Stomach (tissue), 9 donors: ENCODE data around the gene IQCN. TPM values are rescaled to one million over a fixed set of nuclear protein-coding genes. Genes with fewer than 3 reads are reported as not detected.

Source experiments
- DNase-seq, 2 donors: peaks; one replicate each; pipeline versions ENCODE4 v3.0.0 to v3.0.0-alpha.2; 2013 to 2019
- H3K27ac ChIP-seq, 5 donors: fragments of 200-600 bp in 4 of 5; sonication (generic) in 4 of 5; one replicate each; pipeline ENCODE4 v1.5.1; 2013 to 2019; ENCODE audit warnings: mild to moderate bottlenecking in 1 of 5, moderate library complexity in 1 of 5
- H3K27me3 ChIP-seq, 3 donors: fragments of 200-600 bp; sonication (generic); one replicate each; pipeline ENCODE4 v1.5.1; 2017 to 2019; ENCODE audit warnings: mixed run types in 1 of 3
- H3K36me3 ChIP-seq, 4 donors: fragments of 200-600 bp; sonication (generic); 1 replicate in 3 of 4; 2 replicates in 1 of 4; pipeline ENCODE4 v1.5.1; 2016 to 2019
- H3K4me1 ChIP-seq, 4 donors: fragments of 200-600 bp; sonication (generic); one replicate each; pipeline ENCODE4 v1.5.1; 2016 to 2019
- H3K4me3 ChIP-seq, 4 donors: fragments of 200-600 bp; sonication (generic) in 3 of 4; one replicate each; pipeline ENCODE4 v1.5.1; 2016 to 2019; ENCODE audit warnings: mild to moderate bottlenecking in 1 of 4
- H3K9me3 ChIP-seq, 4 donors: fragments of 200-600 bp; sonication (generic); one replicate each; pipeline ENCODE4 v1.5.1; 2016 to 2019
- EP300 ChIP-seq: sonication (generic); formaldehyde crosslinking; IDR thresholded peaks from one replicate; pipeline ENCODE4 v1.6.1; 2017; ENCODE audit warnings: antibody characterized with exemption
- POLR2A ChIP-seq, 4 donors: fragments of 450-650 bp; IDR thresholded peaks; one replicate each; pipeline ENCODE4 v1.6.1; 2016; ENCODE audit warnings: antibody characterized with exemption in 4 of 4, control low read depth in 2 of 4, mild to moderate bottlenecking in 1 of 4, moderate library complexity in 1 of 4
- POLR2AphosphoS5 ChIP-seq, 3 donors: sonication (generic); formaldehyde crosslinking; IDR thresholded peaks; one replicate each; pipeline ENCODE4 v1.6.1; 2016; ENCODE audit warnings: antibody characterized with exemption in 3 of 3
- WGBS, 5 donors: extraction: QIAGEN DNeasy Blood & Tissue Kit in 3 of 5; methylation state at CpG; one replicate each; pipeline versions ENCODE4 v1.1.5 to v1.1.7; 2013 to 2018; 5-methylcytosine and 5-hydroxymethylcytosine counted together
- intact Hi-C: fragments of 100-400 bp; cut with DNase I; formaldehyde crosslinking; loops from one replicate; pipeline ENCODE4 v1.15.1; 2023; ENCODE audit warnings: low total_unique reads
- polyA plus RNA-seq, 3 donors: library from polyadenylated mRNA; stranded (reverse); fragments of 200-250 nt; gene quantifications; one replicate each; pipeline ENCODE4 v1.2.3, GENCODE V29; 2013
- total RNA-seq, 5 donors: library from RNA; depleted of rRNA; stranded (reverse); fragments of >200 nt; gene quantifications; one replicate each; pipeline versions ENCODE4 v1.1.0 to v1.2.3, GENCODE V29; 2014 to 2016
- TF ChIP-seq, protein P1 (sequence below), 7 experiments: fragments of 450-650 bp in 4 of 7; fragments of 200-600 bp in 3 of 7; sonication (generic) in 3 of 7; IDR thresholded peaks; one replicate each; pipeline ENCODE4 v1.5.1; 2016 to 2019; ENCODE audit warnings: antibody characterized with exemption in 7 of 7, control low read depth in 2 of 7, mild to moderate bottlenecking in 1 of 7
- donor health status: healthy with polysubstance abuse.
- donor health status: Bipolar disorder and iron deficiency.
- donor health status: healthy.

Gene IQCN
- total and polyA plus RNA-seq, 8 donors = 1.4 to 35.7 (median 2.7) TPM; not detected in 1

DNA sequence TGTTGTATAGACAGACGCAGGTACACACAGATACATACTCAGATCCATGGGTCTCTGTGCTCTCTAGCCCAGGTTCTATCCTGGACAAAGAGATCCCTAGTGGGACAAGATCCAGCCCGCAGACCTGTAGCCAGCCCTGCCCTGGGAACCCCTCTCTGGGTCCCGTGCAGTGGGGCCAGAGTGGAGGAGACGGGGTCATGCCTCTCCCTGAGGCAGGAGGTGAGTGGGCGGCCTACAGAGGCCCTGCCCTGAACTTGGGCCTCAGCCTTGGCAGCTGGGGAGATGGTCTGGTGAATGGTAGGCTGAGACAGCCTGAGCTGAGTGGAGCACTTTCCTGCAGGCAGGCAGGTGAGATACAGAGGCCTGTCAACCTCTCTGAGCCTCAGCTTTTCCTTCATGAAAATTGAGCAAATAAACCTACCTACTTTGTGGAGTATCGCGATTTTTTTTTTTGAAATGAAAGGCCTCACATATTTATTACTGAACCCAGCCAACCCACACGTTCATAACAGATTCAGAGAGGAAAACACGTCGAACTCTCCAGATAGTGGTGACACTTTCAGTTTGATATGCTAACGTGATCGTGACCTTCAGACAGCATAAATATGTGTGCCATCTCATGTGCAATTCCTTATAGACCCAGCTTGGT lies 10.6 kb upstream of the IQCN start:
- Histone ChIP-seq H3K27me3 (no peaks in the 10 kb centered on the region), H3K4me1 (peaks cover 10 to 42% (median 29%) of the 10 kb centered on the region in 4 donors), H3K36me3 (no peaks in the 10 kb centered on the region), H3K9me3 (no peaks in the 10 kb centered on the region), H3K27ac (peak overlapping the region; percentile 59 to 81 (median 70)), H3K4me3 (no peak overlapping the region)
- 24 to 43% (median 33%) methylated on average over 12 of the region's 12 CpGs for WGBS, 5 donors
- TF ChIP-seq POLR2AphosphoS5 (IDR thresholded peaks at IDR 0.05) (no peak), EP300 (no peak), POLR2A (IDR thresholded peaks at IDR 0.05) (no peak)
- TF ChIP-seq, protein P1, sequence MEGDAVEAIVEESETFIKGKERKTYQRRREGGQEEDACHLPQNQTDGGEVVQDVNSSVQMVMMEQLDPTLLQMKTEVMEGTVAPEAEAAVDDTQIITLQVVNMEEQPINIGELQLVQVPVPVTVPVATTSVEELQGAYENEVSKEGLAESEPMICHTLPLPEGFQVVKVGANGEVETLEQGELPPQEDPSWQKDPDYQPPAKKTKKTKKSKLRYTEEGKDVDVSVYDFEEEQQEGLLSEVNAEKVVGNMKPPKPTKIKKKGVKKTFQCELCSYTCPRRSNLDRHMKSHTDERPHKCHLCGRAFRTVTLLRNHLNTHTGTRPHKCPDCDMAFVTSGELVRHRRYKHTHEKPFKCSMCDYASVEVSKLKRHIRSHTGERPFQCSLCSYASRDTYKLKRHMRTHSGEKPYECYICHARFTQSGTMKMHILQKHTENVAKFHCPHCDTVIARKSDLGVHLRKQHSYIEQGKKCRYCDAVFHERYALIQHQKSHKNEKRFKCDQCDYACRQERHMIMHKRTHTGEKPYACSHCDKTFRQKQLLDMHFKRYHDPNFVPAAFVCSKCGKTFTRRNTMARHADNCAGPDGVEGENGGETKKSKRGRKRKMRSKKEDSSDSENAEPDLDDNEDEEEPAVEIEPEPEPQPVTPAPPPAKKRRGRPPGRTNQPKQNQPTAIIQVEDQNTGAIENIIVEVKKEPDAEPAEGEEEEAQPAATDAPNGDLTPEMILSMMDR (IDR thresholded peaks at IDR 0.05) = no peak
- intact Hi-C loops = no loop called here
- no peak for DNase-seq

DNA sequence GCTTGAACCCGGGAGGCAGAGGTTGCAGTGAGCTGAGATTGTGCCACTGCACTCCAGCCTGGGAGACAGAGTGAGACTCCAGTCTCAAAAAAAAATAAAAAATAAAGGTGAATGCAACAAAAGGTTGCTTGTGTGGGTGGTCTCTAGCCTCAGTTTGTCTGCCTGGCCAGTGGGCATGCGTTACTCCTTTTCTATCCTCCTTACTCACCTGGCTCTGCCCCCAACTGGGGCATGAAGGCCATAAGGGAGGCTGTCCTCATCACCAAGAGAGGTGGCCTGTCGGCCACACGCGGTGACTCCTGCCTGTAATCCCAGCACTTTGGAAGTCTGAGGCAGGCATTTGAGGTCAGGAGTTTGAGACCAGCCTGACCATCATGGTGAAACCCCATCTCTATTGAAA lies 9.1 kb upstream of the IQCN start:
- DNase-seq = no peak
- Histone ChIP-seq H3K4me3 (no peak overlapping the region), H3K27ac (peak overlapping the region; percentile 10 to 100 (median 99)), H3K27me3 (no peaks in the 10 kb centered on the region), H3K36me3 (peaks cover 4 to 9% (median 8%) of the 10 kb centered on the region in 4 donors), H3K4me1 (peaks cover 18 to 47% (median 39%) of the 10 kb centered on the region in 4 donors), H3K9me3 (no peaks in the 10 kb centered on the region)
- intact Hi-C loops = no loop called here
- TF ChIP-seq POLR2AphosphoS5 (IDR thresholded peaks at IDR 0.05) (no peak), EP300 (no peak), POLR2A (IDR thresholded peaks at IDR 0.05) (no peak)
- TF ChIP-seq, protein P1 (IDR thresholded peaks at IDR 0.05) = no peak
- 78 to 97% (median 95%) methylated on average over 5 of the region's 5 CpGs for WGBS, 5 donors

- H3K27me3 ChIP-seq = no peaks in the 10 kb centered on the region
- H3K4me3 ChIP-seq = peak overlapping the region in 3 of 4 donors; percentile 26 to 98 (median 43)
- no peaks in the 10 kb centered on the region for H3K9me3 ChIP-seq
- H3K36me3 ChIP-seq = peaks cover 8 to 14% (median 13%) of the 10 kb centered on the region in 4 donors
- TF ChIP-seq POLR2A (IDR thresholded peaks at IDR 0.05) (no peak), POLR2AphosphoS5 (IDR thresholded peaks at IDR 0.05) (no peak), EP300 (no peak)
- TF ChIP-seq, protein P1 (IDR thresholded peaks at IDR 0.05) = no peak
- intact Hi-C loops = no loop called here
- DNase-seq = peak in 1 of 2 donors; percentile 78
- 51 to 57% (median 52%) methylated on average over 4 of the region's 4 CpGs for WGBS, 5 donors
- H3K4me1 ChIP-seq = peaks cover 24 to 47% (median 41%) of the 10 kb centered on the region in 4 donors
- peak overlapping the region; percentile 93 to 100 (median 99) for H3K27ac ChIP-seq
Observed at GRCh38 chr19:18282788-18283141, 8.5 kb upstream of the IQCN start.

DNA sequence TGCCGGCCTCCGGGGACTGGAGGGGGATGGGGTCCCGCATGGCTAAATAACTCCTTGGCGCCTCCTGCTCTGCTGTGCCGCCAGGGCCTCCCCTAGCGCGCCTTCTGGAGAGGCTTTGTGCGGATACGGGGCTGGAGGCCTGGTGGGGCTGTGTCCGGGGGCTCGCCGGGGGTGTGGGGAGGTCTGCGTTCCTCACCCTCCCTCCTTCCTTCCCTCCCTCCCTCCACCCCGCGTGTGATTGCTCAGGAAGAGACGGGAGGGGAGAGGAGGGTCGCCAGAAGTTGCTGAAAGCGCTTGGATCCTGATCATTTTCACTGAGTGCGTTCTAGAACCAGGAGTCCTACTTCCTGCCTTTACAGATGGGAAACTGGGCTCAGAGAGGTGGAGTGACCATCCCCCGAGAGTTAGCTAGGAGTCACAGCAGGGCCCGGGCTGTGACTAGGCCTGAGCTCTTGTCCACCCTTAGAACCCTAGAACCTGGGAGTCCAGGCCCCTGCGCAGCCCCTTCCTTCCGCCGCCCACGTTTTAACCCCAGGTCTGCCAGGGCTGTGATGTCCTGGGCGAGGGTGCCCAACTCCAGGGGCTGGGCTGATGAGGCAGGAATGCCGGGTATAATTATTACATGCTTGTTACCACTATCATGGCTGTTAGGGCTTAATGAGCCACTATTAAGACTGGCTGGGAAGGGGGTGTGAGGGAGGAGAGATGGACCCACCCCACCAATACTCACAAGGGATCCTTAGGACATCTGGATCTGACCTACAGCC lies 8.0 kb upstream of the IQCN start:
- Histone ChIP-seq H3K27me3 (no peaks in the 10 kb centered on the region), H3K36me3 (peaks cover 8 to 20% (median 16%) of the 10 kb centered on the region in 4 donors), H3K4me3 (peak overlapping the region; percentile 26 to 98 (median 48)), H3K4me1 (peaks cover 29 to 49% (median 44%) of the 10 kb centered on the region in 4 donors), H3K9me3 (no peaks in the 10 kb centered on the region), H3K27ac (peak overlapping the region; percentile 93 to 100 (median 99))
- DNase-seq = no peak
- TF ChIP-seq POLR2AphosphoS5 (IDR thresholded peaks at IDR 0.05) (peak in 2 of 3 donors; percentile 67 to 94), EP300 (no peak), POLR2A (IDR thresholded peaks at IDR 0.05) (peak in 1 of 4 donors; percentile 47)
- TF ChIP-seq, protein P1 (IDR thresholded peaks at IDR 0.05) = peak in 1 of 7 experiments; percentile 19
- WGBS, 5 donors = 3 to 5% (median 3%) methylated on average over 15 to 27 of the region's 27 CpGs
- intact Hi-C loops = no loop called here
